Fibroblast of skin of right quadriceps (primary cell): Measurements from ENCODE around the gene C1orf87.

Experiments used
- DNase-seq: peaks from one replicate; pipeline ENCODE4 v3.0.0-alpha.2; 2013

Gene C1orf87

GRCh38 chr1:60073605-60074278 is at the start of gene C1orf87:
Gene C1orf87 (minus strand): TSS chr1:60073770. CDS start chr1:60072643, 1,127 bp downstream.
- no peak for DNase-seq

- peak; percentile 88 for DNase-seq
These were observed 44.5 kb upstream of the C1orf87 start for GRCh38 chr1:60118085-60118484.

GRCh38 chr1:60114745-60115318 is 41.3 kb upstream of the C1orf87 start:
- no peak for DNase-seq

GRCh38 chr1:60113596-60113995 is 40.0 kb upstream of the C1orf87 start:
- DNase-seq = no peak

- no peak for DNase-seq
These were observed 39.5 kb upstream of the C1orf87 start for GRCh38 chr1:60113028-60113427.

GRCh38 chr1:60111716-60112115 is 38.1 kb upstream of the C1orf87 start:
- no peak for DNase-seq

- DNase-seq = no peak
These were observed 37.5 kb upstream of the C1orf87 start for GRCh38 chr1:60111118-60111517.

GRCh38 chr1:60108196-60108595 is 34.6 kb upstream of the C1orf87 start:
- peak; percentile 17 for DNase-seq

GRCh38 chr1:60103186-60103585 is 29.6 kb upstream of the C1orf87 start:
- DNase-seq = no peak

- no peak for DNase-seq
These were observed 28.9 kb upstream of the C1orf87 start for GRCh38 chr1:60102267-60103061.

- no peak for DNase-seq
These were observed 27.9 kb upstream of the C1orf87 start for GRCh38 chr1:60101516-60101915.

- no peak for DNase-seq
These were observed 17.7 kb upstream of the C1orf87 start for GRCh38 chr1:60091195-60091715.

- no peak for DNase-seq
These were observed 17.1 kb upstream of the C1orf87 start for GRCh38 chr1:60090655-60091054.

- no peak for DNase-seq
These were observed 15.1 kb upstream of the C1orf87 start for GRCh38 chr1:60088620-60089155.

- no peak for DNase-seq
These were observed 14.1 kb upstream of the C1orf87 start for GRCh38 chr1:60087681-60088080.

GRCh38 chr1:60078182-60078581 is 4.6 kb upstream of the C1orf87 start:
- DNase-seq = peak; percentile 71

GRCh38 chr1:60071296-60071695 is 2.3 kb downstream of the C1orf87 start:
- DNase-seq = peak; percentile 41

- peak; percentile 15 for DNase-seq
These were observed 3.9 kb downstream of the C1orf87 start for GRCh38 chr1:60069691-60070090.

GRCh38 chr1:60068393-60069045 is 5.1 kb downstream of the C1orf87 start:
- peak; percentile 85 for DNase-seq

- DNase-seq = peak; percentile 76
These were observed 7.6 kb downstream of the C1orf87 start for GRCh38 chr1:60066001-60066400.

- no peak for DNase-seq
These were observed 8.4 kb downstream of the C1orf87 start for GRCh38 chr1:60065199-60065598.

- no peak for DNase-seq
These were observed 10.0 kb downstream of the C1orf87 start for GRCh38 chr1:60063561-60063960.

- DNase-seq = no peak
These were observed 14.1 kb downstream of the C1orf87 start for GRCh38 chr1:60059468-60059867.
